ENCODE data around the gene KIF18B. TPM values are rescaled to one million over a fixed set of nuclear protein-coding genes. Genes with fewer than 3 reads are reported as not detected.

KIF18B gene
- total RNA-seq, 1 experiment from 2014 or later: 17.9 TPM

GRCh38 chr17:44933824-44934744 lies 13.5 kb downstream of the KIF18B start:
- peak; percentile 35 for DNase-seq
- Histone ChIP-seq H3K36me3 (replicated peaks; ENCODE audit: control insufficient read depth, insufficient read depth, low read length) (peaks cover 33% of the 10 kb centered on the region), H3K4me3 (ENCODE audit: insufficient read depth, low read depth, low read length) (no peak overlapping the region), H3K27me3 (ENCODE audit: control insufficient read depth, insufficient read depth, low read length) (no peaks in the 10 kb centered on the region)

- DNase-seq: peak; percentile 28
- Histone ChIP-seq H3K27me3 (ENCODE audit: control insufficient read depth, insufficient read depth, low read length) (no peaks in the 10 kb centered on the region), H3K36me3 (replicated peaks; ENCODE audit: control insufficient read depth, insufficient read depth, low read length) (peaks cover 44% of the 10 kb centered on the region), H3K4me3 (ENCODE audit: insufficient read depth, low read depth, low read length) (no peak overlapping the region)
Observed at GRCh38 chr17:44932787-44933097, 14.8 kb downstream of the KIF18B start.

- H3K27me3 ChIP-seq (ENCODE audit: control insufficient read depth, insufficient read depth, low read length): no peaks in the 10 kb centered on the region
- H3K4me3 ChIP-seq (ENCODE audit: insufficient read depth, low read depth, low read length): no peak overlapping the region
- H3K36me3 ChIP-seq (replicated peaks; ENCODE audit: control insufficient read depth, insufficient read depth, low read length): peaks cover 49% of the 10 kb centered on the region
- DNase-seq: peak; percentile 38
Observed at GRCh38 chr17:44932096-44932786, 15.3 kb downstream of the KIF18B start.

- H3K4me3 ChIP-seq (ENCODE audit: insufficient read depth, low read depth, low read length): no peak overlapping the region
- no peaks in the 10 kb centered on the region for H3K27me3 ChIP-seq (ENCODE audit: control insufficient read depth, insufficient read depth, low read length)
- no peak for DNase-seq
- peaks cover 54% of the 10 kb centered on the region for H3K36me3 ChIP-seq (replicated peaks; ENCODE audit: control insufficient read depth, insufficient read depth, low read length)
Observed at GRCh38 chr17:44931376-44931775, 16.2 kb downstream of the KIF18B start.

- DNase-seq: no peak
- peaks cover 57% of the 10 kb centered on the region for H3K36me3 ChIP-seq (replicated peaks; ENCODE audit: control insufficient read depth, insufficient read depth, low read length)
- H3K4me3 ChIP-seq (ENCODE audit: insufficient read depth, low read depth, low read length): no peak overlapping the region
- no peaks in the 10 kb centered on the region for H3K27me3 ChIP-seq (ENCODE audit: control insufficient read depth, insufficient read depth, low read length)
Observed at GRCh38 chr17:44930667-44931066, 16.9 kb downstream of the KIF18B start.

- Histone ChIP-seq H3K4me3 (ENCODE audit: insufficient read depth, low read depth, low read length) (no peak overlapping the region), H3K27me3 (ENCODE audit: control insufficient read depth, insufficient read depth, low read length) (no peaks in the 10 kb centered on the region), H3K36me3 (replicated peaks; ENCODE audit: control insufficient read depth, insufficient read depth, low read length) (peaks cover 46% of the 10 kb centered on the region)
- DNase-seq: no peak
Observed at GRCh38 chr17:44928950-44929720, 18.4 kb downstream of the KIF18B start.

GRCh38 chr17:44928136-44928535 lies 19.4 kb downstream of the KIF18B start:
- peaks cover 41% of the 10 kb centered on the region for H3K36me3 ChIP-seq (replicated peaks; ENCODE audit: control insufficient read depth, insufficient read depth, low read length)
- no peaks in the 10 kb centered on the region for H3K27me3 ChIP-seq (ENCODE audit: control insufficient read depth, insufficient read depth, low read length)
- DNase-seq: no peak

GRCh38 chr17:44927696-44928095 lies 19.9 kb downstream of the KIF18B start:
- H3K36me3 ChIP-seq (replicated peaks; ENCODE audit: control insufficient read depth, insufficient read depth, low read length): peaks cover 37% of the 10 kb centered on the region
- no peaks in the 10 kb centered on the region for H3K27me3 ChIP-seq (ENCODE audit: control insufficient read depth, insufficient read depth, low read length)
- DNase-seq: no peak
- H3K4me3 ChIP-seq (ENCODE audit: insufficient read depth, low read depth, low read length): no peak overlapping the region

More at GRCh38 chr17:44928136-44928535, 19.4 kb downstream of the KIF18B start:
- no peak overlapping the region for H3K4me3 ChIP-seq (ENCODE audit: insufficient read depth, low read depth, low read length)

- Histone ChIP-seq H3K36me3 (replicated peaks; ENCODE audit: control insufficient read depth, insufficient read depth, low read length) (peaks cover 31% of the 10 kb centered on the region), H3K4me3 (ENCODE audit: insufficient read depth, low read depth, low read length) (no peak overlapping the region), H3K27me3 (ENCODE audit: control insufficient read depth, insufficient read depth, low read length) (no peaks in the 10 kb centered on the region)
- no peak for DNase-seq
Observed at GRCh38 chr17:44926821-44927525, 20.6 kb downstream of the KIF18B start.

- peaks cover 29% of the 10 kb centered on the region for H3K36me3 ChIP-seq (replicated peaks; ENCODE audit: control insufficient read depth, insufficient read depth, low read length)
- H3K4me3 ChIP-seq (ENCODE audit: insufficient read depth, low read depth, low read length): no peak overlapping the region
- H3K27me3 ChIP-seq (ENCODE audit: control insufficient read depth, insufficient read depth, low read length): peaks cover 2% of the 10 kb centered on the region
- DNase-seq: no peak
Observed at GRCh38 chr17:44925731-44926697, 21.6 kb downstream of the KIF18B start.

GRCh38 chr17:44924107-44924544 lies 23.4 kb downstream of the KIF18B start:
- Histone ChIP-seq H3K27me3 (ENCODE audit: control insufficient read depth, insufficient read depth, low read length) (peaks cover 5% of the 10 kb centered on the region), H3K36me3 (replicated peaks; ENCODE audit: control insufficient read depth, insufficient read depth, low read length) (peaks cover 26% of the 10 kb centered on the region), H3K4me3 (ENCODE audit: insufficient read depth, low read depth, low read length) (no peak overlapping the region)
- DNase-seq: no peak

- Histone ChIP-seq H3K27me3 (ENCODE audit: control insufficient read depth, insufficient read depth, low read length) (peaks cover 5% of the 10 kb centered on the region), H3K36me3 (replicated peaks; ENCODE audit: control insufficient read depth, insufficient read depth, low read length) (peaks cover 16% of the 10 kb centered on the region), H3K4me3 (ENCODE audit: insufficient read depth, low read depth, low read length) (no peak overlapping the region)
- DNase-seq: no peak
Observed at GRCh38 chr17:44922746-44923470, 24.7 kb downstream of the KIF18B start.

GRCh38 chr17:44922136-44922535 lies 25.4 kb downstream of the KIF18B start:
- Histone ChIP-seq H3K4me3 (ENCODE audit: insufficient read depth, low read depth, low read length) (no peak overlapping the region), H3K36me3 (replicated peaks; ENCODE audit: control insufficient read depth, insufficient read depth, low read length) (peaks cover 9% of the 10 kb centered on the region), H3K27me3 (ENCODE audit: control insufficient read depth, insufficient read depth, low read length) (peaks cover 5% of the 10 kb centered on the region)
- DNase-seq: no peak
